Measurements from ENCODE around the gene CELSR1.

Gene CELSR1

GRCh38 chr22:46457502-46458488, 79.6 kb downstream of the CELSR1 start:
- no peak for DNase-seq

- DNase-seq, result no peak
Observed at GRCh38 chr22:46456818-46457163, 80.6 kb downstream of the CELSR1 start.

GRCh38 chr22:46455446-46455845, 82.0 kb downstream of the CELSR1 start:
- no peak for DNase-seq

GRCh38 chr22:46454504-46455269, 82.7 kb downstream of the CELSR1 start:
- DNase-seq, result no peak

- DNase-seq, result no peak
Observed at GRCh38 chr22:46453829-46454503, 83.5 kb downstream of the CELSR1 start.

- no peak for DNase-seq
Observed at GRCh38 chr22:46453006-46453828, 84.2 kb downstream of the CELSR1 start.

- DNase-seq, result no peak
Observed at GRCh38 chr22:46452195-46453005, 85.0 kb downstream of the CELSR1 start.

- no peak for DNase-seq
Observed at GRCh38 chr22:46451741-46452140, 85.7 kb downstream of the CELSR1 start.

GRCh38 chr22:46450931-46451561, 86.4 kb downstream of the CELSR1 start:
- DNase-seq, result no peak

- no peak for DNase-seq
Observed at GRCh38 chr22:46449974-46450745, 87.3 kb downstream of the CELSR1 start.

- no peak for DNase-seq
Observed at GRCh38 chr22:46449116-46449691, 88.2 kb downstream of the CELSR1 start.

GRCh38 chr22:46448333-46448732, 89.1 kb downstream of the CELSR1 start:
- no peak for DNase-seq

- DNase-seq, result no peak
Observed at GRCh38 chr22:46447906-46448305, 89.5 kb downstream of the CELSR1 start.

GRCh38 chr22:46446799-46447198, 90.6 kb downstream of the CELSR1 start:
- DNase-seq, result no peak

- DNase-seq, result no peak
Observed at GRCh38 chr22:46445771-46446420, 91.5 kb downstream of the CELSR1 start.

GRCh38 chr22:46444390-46444854, 93.0 kb downstream of the CELSR1 start:
- DNase-seq, result no peak

GRCh38 chr22:46443850-46444389, 93.5 kb downstream of the CELSR1 start:
- DNase-seq, result no peak

GRCh38 chr22:46442217-46442853, 95.1 kb downstream of the CELSR1 start:
- no peak for DNase-seq

Measured in right forelimb (tissue), 1 donor.